Transverse colon (tissue), 4 donors: ENCODE results near the gene KBTBD2.

Source experiments
- EP300 ChIP-seq: sonication (generic); formaldehyde crosslinking; IDR thresholded peaks from one replicate; pipeline ENCODE4 v1.6.1; 2017; ENCODE audit warnings: antibody characterized with exemption, low read depth
- POLR2AphosphoS5 ChIP-seq, 3 donors: sonication (generic); formaldehyde crosslinking; IDR thresholded peaks; one replicate each; pipeline ENCODE4 v1.6.1; 2016; ENCODE audit warnings: antibody characterized with exemption in 3 of 3
- TF ChIP-seq, protein P1 (sequence below), 5 experiments: fragments of 200-600 bp in 3 of 5; fragments of 450-650 bp in 2 of 5; sonication (generic) in 3 of 5; IDR thresholded peaks; 1 replicate in 2 of 5; 2 replicates in 3 of 5; pipeline ENCODE4 v1.5.1; 2016 to 2017; ENCODE audit warnings: antibody characterized with exemption in 5 of 5, inconsistent platforms in 3 of 5, mild to moderate bottlenecking in 2 of 5, moderate library complexity in 1 of 5

DNA sequence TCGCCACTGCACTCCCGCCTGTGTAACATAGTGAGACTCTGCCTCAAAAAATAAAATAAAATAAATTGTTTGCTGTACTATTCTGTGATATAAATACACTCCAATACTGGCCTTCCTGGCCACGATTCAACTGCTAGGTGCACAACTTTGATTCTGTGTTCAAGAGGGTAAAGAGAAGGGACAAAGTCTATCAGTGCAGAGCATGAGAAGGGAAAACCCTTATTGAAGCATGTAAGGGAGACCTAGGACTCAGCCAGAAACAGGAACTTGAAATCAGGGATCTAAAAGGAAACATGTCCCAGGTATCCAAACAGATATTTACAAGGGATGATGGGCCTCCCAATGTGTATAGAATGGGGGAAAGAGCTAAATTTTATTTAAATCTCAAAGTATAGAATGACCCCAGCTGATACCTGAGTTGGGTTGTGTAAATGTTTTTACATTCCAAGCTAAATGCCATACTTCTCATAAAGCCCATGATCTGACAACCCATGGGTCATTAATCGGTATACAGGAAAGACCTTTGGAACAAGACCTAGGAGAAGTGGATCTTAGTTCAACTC is 9.0 kb upstream of the KBTBD2 start:
- no peak for TF ChIP-seq EP300
- TF ChIP-seq, protein P1, sequence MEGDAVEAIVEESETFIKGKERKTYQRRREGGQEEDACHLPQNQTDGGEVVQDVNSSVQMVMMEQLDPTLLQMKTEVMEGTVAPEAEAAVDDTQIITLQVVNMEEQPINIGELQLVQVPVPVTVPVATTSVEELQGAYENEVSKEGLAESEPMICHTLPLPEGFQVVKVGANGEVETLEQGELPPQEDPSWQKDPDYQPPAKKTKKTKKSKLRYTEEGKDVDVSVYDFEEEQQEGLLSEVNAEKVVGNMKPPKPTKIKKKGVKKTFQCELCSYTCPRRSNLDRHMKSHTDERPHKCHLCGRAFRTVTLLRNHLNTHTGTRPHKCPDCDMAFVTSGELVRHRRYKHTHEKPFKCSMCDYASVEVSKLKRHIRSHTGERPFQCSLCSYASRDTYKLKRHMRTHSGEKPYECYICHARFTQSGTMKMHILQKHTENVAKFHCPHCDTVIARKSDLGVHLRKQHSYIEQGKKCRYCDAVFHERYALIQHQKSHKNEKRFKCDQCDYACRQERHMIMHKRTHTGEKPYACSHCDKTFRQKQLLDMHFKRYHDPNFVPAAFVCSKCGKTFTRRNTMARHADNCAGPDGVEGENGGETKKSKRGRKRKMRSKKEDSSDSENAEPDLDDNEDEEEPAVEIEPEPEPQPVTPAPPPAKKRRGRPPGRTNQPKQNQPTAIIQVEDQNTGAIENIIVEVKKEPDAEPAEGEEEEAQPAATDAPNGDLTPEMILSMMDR (IDR thresholded peaks at IDR 0.05): no peak
- no peak for TF ChIP-seq POLR2AphosphoS5 (IDR thresholded peaks at IDR 0.05)
